Mesenchymal stem cell (in vitro differentiated cells and primary cell): ENCODE results near the gene MAGEB3.

Source experiments
- DNase-seq: peaks from one replicate; pipeline ENCODE4 v3.0.0-alpha.2; 2013
- H2AFZ ChIP-seq: one replicate; pipeline ENCODE4 v1.6.1; 2013; ENCODE audit warnings: low read depth, mild to moderate bottlenecking, control low read depth, inconsistent platforms, low read length, moderate library complexity
- H2AK5ac ChIP-seq: 2 replicates; pipeline ENCODE4 v1.6.1; 2013; ENCODE audit warnings: low read length, moderate library complexity, mild to moderate bottlenecking, inconsistent platforms; ENCODE audit not compliant: severe bottlenecking
- H2BK120ac ChIP-seq: one replicate; pipeline ENCODE4 v1.6.1; 2013; ENCODE audit warnings: low read depth, mild to moderate bottlenecking, inconsistent platforms, low read length, moderate library complexity
- H2BK12ac ChIP-seq, 2 experiments: one replicate each; pipeline ENCODE4 v1.6.1; 2013; ENCODE audit warnings: inconsistent platforms in 2 of 2, low read length in 2 of 2, mild to moderate bottlenecking in 2 of 2, moderate library complexity in 2 of 2, control low read depth in 1 of 2
- H2BK15ac ChIP-seq: one replicate; pipeline ENCODE4 v1.6.1; 2013; ENCODE audit warnings: mild to moderate bottlenecking, low read depth, inconsistent platforms; ENCODE audit not compliant: poor library complexity, severe bottlenecking
- H2BK5ac ChIP-seq: 2 replicates; pipeline ENCODE4 v1.6.1; 2013; ENCODE audit warnings: low read depth, mild to moderate bottlenecking, low read length, control low read depth, inconsistent platforms; ENCODE audit not compliant: poor library complexity, severe bottlenecking
- H3K14ac ChIP-seq, 2 experiments: one replicate each; pipeline ENCODE4 v1.6.1; 2013; ENCODE audit warnings: inconsistent platforms in 2 of 2, low read length in 2 of 2, control low read depth in 1 of 2, mild to moderate bottlenecking in 1 of 2, moderate library complexity in 1 of 2
- H3K18ac ChIP-seq, 2 experiments: one replicate each; pipeline ENCODE4 v1.6.1; 2013; ENCODE audit warnings: inconsistent platforms in 2 of 2, low read length in 2 of 2, control low read depth in 1 of 2, low read depth in 1 of 2, mild to moderate bottlenecking in 1 of 2
- H3K23ac ChIP-seq, 2 experiments: one replicate each; pipeline ENCODE4 v1.6.1; 2013; ENCODE audit warnings: inconsistent platforms in 2 of 2, low read length in 2 of 2, mild to moderate bottlenecking in 2 of 2, moderate library complexity in 2 of 2, control low read depth in 1 of 2
- H3K27ac ChIP-seq: 2 replicates; pipeline ENCODE4 v1.5.1; 2013; ENCODE audit warnings: mild to moderate bottlenecking, moderate library complexity, low read length, control low read depth, inconsistent platforms; ENCODE audit not compliant: poor library complexity, severe bottlenecking
- H3K27me3 ChIP-seq, 2 experiments: 2 replicates each; pipeline versions ENCODE4 v1.6.1 to v1.7.0; 2013; ENCODE audit warnings: low read length in 2 of 2, mild to moderate bottlenecking in 2 of 2, moderate library complexity in 2 of 2, control low read depth in 1 of 2, inconsistent platforms in 1 of 2; ENCODE audit not compliant: control insufficient read depth in 1 of 2, insufficient read depth in 1 of 2
- H3K36me3 ChIP-seq, 2 experiments: 2 replicates each; pipeline versions ENCODE4 v1.6.1 to v1.7.0; 2013; ENCODE audit warnings: low read length in 2 of 2, control low read depth in 1 of 2, inconsistent platforms in 1 of 2, low read depth in 1 of 2, mild to moderate bottlenecking in 1 of 2; ENCODE audit not compliant: insufficient read depth in 2 of 2, control insufficient read depth in 1 of 2
- H3K4ac ChIP-seq, 2 experiments: one replicate each; pipeline ENCODE4 v1.6.1; 2013; ENCODE audit warnings: inconsistent platforms in 2 of 2, low read length in 2 of 2, mild to moderate bottlenecking in 2 of 2, moderate library complexity in 2 of 2, control low read depth in 1 of 2, low read depth in 1 of 2
- H3K4me1 ChIP-seq: 2 replicates; pipeline ENCODE4 v1.6.1; 2013; ENCODE audit warnings: low read depth, low read length, control low read depth; ENCODE audit not compliant: control insufficient read depth, insufficient read depth
- H3K4me2 ChIP-seq: 2 replicates; pipeline ENCODE4 v1.6.1; 2013; ENCODE audit warnings: low read length, mild to moderate bottlenecking, inconsistent platforms; ENCODE audit not compliant: poor library complexity, severe bottlenecking
- H3K4me3 ChIP-seq, 2 experiments: 2 replicates each; pipeline versions ENCODE4 v1.5.1 to v1.7.0; 2013; ENCODE audit warnings: low read length in 2 of 2, mild to moderate bottlenecking in 2 of 2, control low read depth in 1 of 2, low read depth in 1 of 2; ENCODE audit not compliant: insufficient read depth in 1 of 2
- H3K79me1 ChIP-seq: replicated peaks from 2 replicates; pipeline ENCODE4 v1.6.1; 2013; ENCODE audit warnings: mild to moderate bottlenecking, control low read depth, low read length, inconsistent platforms; ENCODE audit not compliant: poor library complexity, severe bottlenecking
- H3K9ac ChIP-seq: 2 replicates; pipeline ENCODE4 v1.7.0; 2013; ENCODE audit warnings: mild to moderate bottlenecking, low read length, moderate library complexity
- H3K9me3 ChIP-seq: 2 replicates; pipeline ENCODE4 v1.7.0; 2013; ENCODE audit warnings: mild to moderate bottlenecking, low read length; ENCODE audit not compliant: control insufficient read depth
- H4K8ac ChIP-seq: one replicate; pipeline ENCODE4 v1.6.1; 2013; ENCODE audit warnings: inconsistent platforms, mild to moderate bottlenecking, low read length, moderate library complexity
- H4K91ac ChIP-seq: one replicate; pipeline ENCODE4 v1.6.1; 2013; ENCODE audit warnings: mild to moderate bottlenecking, low read length, inconsistent platforms
- WGBS: methylation state at CpG from one replicate; pipeline ENCODE4 v1.1.7; 2013; ENCODE audit warnings: mixed read lengths; 5-methylcytosine and 5-hydroxymethylcytosine counted together

Gene MAGEB3

GRCh38 chrX:30217465-30217864, 13.0 kb upstream of the MAGEB3 start:
- Histone ChIP-seq H3K4me2 (no peak overlapping the region), H3K4me3 (no peak overlapping the region), H4K8ac (no peak overlapping the region), H3K18ac (no peak overlapping the region), H2BK120ac (no peak overlapping the region), H2BK5ac (no peak overlapping the region), H2BK12ac (no peak overlapping the region), H3K79me1 (no peaks in the 10 kb centered on the region), H3K27ac (no peak overlapping the region), H3K14ac (no peak overlapping the region), H2AFZ (no peak overlapping the region), H3K4ac (no peak overlapping the region), H2AK5ac (no peak overlapping the region), H4K91ac (no peak overlapping the region), H3K9ac (no peak overlapping the region), H2BK15ac (no peak overlapping the region), H3K4me1 (no peaks in the 10 kb centered on the region), H3K36me3 (no peaks in the 10 kb centered on the region), H3K23ac (no peak overlapping the region), H3K9me3 (no peaks in the 10 kb centered on the region), H3K27me3 (peaks cover 0 to 22% of the 10 kb centered on the region in 2 experiments)
- DNase-seq = no peak
- 67% methylated on average over 1 of the region's 1 CpG for WGBS

GRCh38 chrX:30219372-30219771, 11.1 kb upstream of the MAGEB3 start:
- Histone ChIP-seq H3K4me2 (no peak overlapping the region), H3K18ac (no peak overlapping the region), H3K79me1 (no peaks in the 10 kb centered on the region), H3K9me3 (no peaks in the 10 kb centered on the region), H4K8ac (no peak overlapping the region), H2BK15ac (no peak overlapping the region), H4K91ac (no peak overlapping the region), H2AK5ac (no peak overlapping the region), H2BK120ac (no peak overlapping the region), H3K4me3 (no peak overlapping the region), H3K27me3 (peaks cover 0 to 7% of the 10 kb centered on the region in 2 experiments), H2BK5ac (no peak overlapping the region), H3K27ac (no peak overlapping the region), H3K14ac (no peak overlapping the region), H2BK12ac (no peak overlapping the region), H3K9ac (no peak overlapping the region), H3K4ac (no peak overlapping the region), H3K4me1 (no peaks in the 10 kb centered on the region), H2AFZ (no peak overlapping the region), H3K36me3 (no peaks in the 10 kb centered on the region), H3K23ac (no peak overlapping the region)
- no peak for DNase-seq
- WGBS = 91% methylated on average over 2 of the region's 4 CpGs

GRCh38 chrX:30220661-30221060, 9.8 kb upstream of the MAGEB3 start:
- WGBS = 0% methylated on average over 1 of the region's 5 CpGs
- H2AK5ac ChIP-seq = no peak overlapping the region
- no peak overlapping the region for H2BK15ac ChIP-seq
- no peaks in the 10 kb centered on the region for H3K4me1 ChIP-seq
- no peak overlapping the region for H3K9ac ChIP-seq
- H4K8ac ChIP-seq = no peak overlapping the region
- no peak overlapping the region for H3K4me3 ChIP-seq
- no peak overlapping the region for H2BK120ac ChIP-seq
- H3K9me3 ChIP-seq = no peaks in the 10 kb centered on the region
- H3K14ac ChIP-seq = no peak overlapping the region
- H3K79me1 ChIP-seq = no peaks in the 10 kb centered on the region
- H2BK5ac ChIP-seq = no peak overlapping the region
- no peak overlapping the region for H3K23ac ChIP-seq
- H3K4me2 ChIP-seq = no peak overlapping the region
- no peak overlapping the region for H2AFZ ChIP-seq
- peaks cover 0 to 7% of the 10 kb centered on the region in 2 experiments for H3K27me3 ChIP-seq
- H3K4ac ChIP-seq = no peak overlapping the region
- DNase-seq = no peak
- no peak overlapping the region for H3K18ac ChIP-seq
- H3K36me3 ChIP-seq = no peaks in the 10 kb centered on the region
- H2BK12ac ChIP-seq = no peak overlapping the region
- no peak overlapping the region for H3K27ac ChIP-seq
- no peak overlapping the region for H4K91ac ChIP-seq

- Histone ChIP-seq H2BK5ac (no peak overlapping the region), H2BK15ac (no peak overlapping the region), H4K8ac (no peak overlapping the region), H3K4me3 (no peak overlapping the region), H2BK12ac (no peak overlapping the region), H4K91ac (no peak overlapping the region), H3K9ac (no peak overlapping the region), H3K23ac (no peak overlapping the region), H2AK5ac (no peak overlapping the region), H3K27me3 (peaks cover 0 to 15% of the 10 kb centered on the region in 2 experiments), H3K9me3 (no peaks in the 10 kb centered on the region), H3K79me1 (no peaks in the 10 kb centered on the region), H3K27ac (no peak overlapping the region), H3K14ac (no peak overlapping the region), H3K18ac (no peak overlapping the region), H3K4me1 (no peaks in the 10 kb centered on the region), H3K4me2 (no peak overlapping the region), H2AFZ (no peak overlapping the region), H2BK120ac (no peak overlapping the region), H3K36me3 (no peaks in the 10 kb centered on the region), H3K4ac (no peak overlapping the region)
- no peak for DNase-seq
- 0% methylated on average over 2 of the region's 2 CpGs for WGBS
Observed at GRCh38 chrX:30224536-30224935, 5.9 kb upstream of the MAGEB3 start.
